Stimulated activated naive CD4-positive, alpha-beta T cell treated with Interleukin-2 at 50 U/mL for 16 hours (primary cell): ENCODE results near the gene KCNF1.
"Not testable (repeated sequence)": the region's sequence is repeated elsewhere in the genome, so short reads cannot be mapped to it uniquely, and the experiment has no call there.

Experiments
- DNase-seq: peaks from one replicate; lab custom pipeline; 2025; lab: John Stamatoyannopoulos, UW

The KCNF1 gene

GRCh38 chr2:10944799-10945198 lies 33.1 kb downstream of the KCNF1 start:
- no peak for DNase-seq

GRCh38 chr2:10946394-10946793 lies 34.7 kb downstream of the KCNF1 start:
- no peak for DNase-seq

- DNase-seq = no peak
Observed at GRCh38 chr2:10947005-10947440, 35.3 kb downstream of the KCNF1 start.

GRCh38 chr2:10947446-10948187 lies 35.9 kb downstream of the KCNF1 start:
- DNase-seq = no peak

- DNase-seq = no peak
Observed at GRCh38 chr2:10948188-10948564, 36.4 kb downstream of the KCNF1 start.

GRCh38 chr2:10948606-10949230 lies 37.0 kb downstream of the KCNF1 start:
- no peak for DNase-seq

- DNase-seq = no peak
Observed at GRCh38 chr2:10949835-10950234, 38.1 kb downstream of the KCNF1 start.

- no peak for DNase-seq
Observed at GRCh38 chr2:10951558-10952414, 40.1 kb downstream of the KCNF1 start.

GRCh38 chr2:10954416-10954815 lies 42.7 kb downstream of the KCNF1 start:
- no peak for DNase-seq

GRCh38 chr2:10954856-10955818 lies 43.4 kb downstream of the KCNF1 start:
- DNase-seq = no peak

GRCh38 chr2:10956006-10956790 lies 44.5 kb downstream of the KCNF1 start:
- no peak for DNase-seq

GRCh38 chr2:10957391-10957790 lies 45.7 kb downstream of the KCNF1 start:
- DNase-seq = no peak

GRCh38 chr2:10958452-10958851 lies 46.7 kb downstream of the KCNF1 start:
- DNase-seq = not testable (repeated sequence)

GRCh38 chr2:10960606-10961489 lies 49.1 kb downstream of the KCNF1 start:
- no peak for DNase-seq

GRCh38 chr2:10961490-10961875 lies 49.7 kb downstream of the KCNF1 start:
- no peak for DNase-seq

- no peak for DNase-seq
Observed at GRCh38 chr2:10962004-10962403, 50.3 kb downstream of the KCNF1 start.

- DNase-seq = no peak
Observed at GRCh38 chr2:10963155-10963554, 51.4 kb downstream of the KCNF1 start.
